HG03558 (cell line): ENCODE data around the gene MOBP.

ENCODE experiments used
- ATAC-seq: cut with Tn5 transposase; IDR thresholded peaks from one replicate; pipeline ENCODE4 v1.9.1; 2021; ENCODE audit warnings: moderate number of reproducible peaks; ENCODE audit not compliant: unreplicated experiment; ENCODE audit errors: extremely low read depth

MOBP gene

GRCh38 chr3:39491014-39491413 is 23.5 kb downstream of the MOBP start:
- ATAC-seq, result no peak

- ATAC-seq, result no peak
Measured at GRCh38 chr3:39491733-39492350, 24.4 kb downstream of the MOBP start.

- ATAC-seq, result no peak
Measured at GRCh38 chr3:39494781-39495180, 27.3 kb downstream of the MOBP start.

- no peak for ATAC-seq
Measured at GRCh38 chr3:39497753-39498152, 30.3 kb downstream of the MOBP start.

GRCh38 chr3:39499651-39500273 is 32.3 kb downstream of the MOBP start:
- no peak for ATAC-seq

- no peak for ATAC-seq
Measured at GRCh38 chr3:39501059-39501458, 33.6 kb downstream of the MOBP start.

GRCh38 chr3:39501968-39502837 is 34.7 kb downstream of the MOBP start:
- no peak for ATAC-seq

GRCh38 chr3:39502838-39503145 is 35.3 kb downstream of the MOBP start:
- no peak for ATAC-seq

GRCh38 chr3:39505866-39506742 is 38.6 kb downstream of the MOBP start:
- ATAC-seq, result no peak

GRCh38 chr3:39506863-39507262 is 39.4 kb downstream of the MOBP start:
- ATAC-seq, result no peak

- ATAC-seq, result no peak
Measured at GRCh38 chr3:39513791-39514369, 46.4 kb downstream of the MOBP start.

GRCh38 chr3:39515681-39516441 is 48.4 kb downstream of the MOBP start:
- ATAC-seq, result no peak

- ATAC-seq, result no peak
Measured at GRCh38 chr3:39519103-39519502, 51.6 kb downstream of the MOBP start.

- no peak for ATAC-seq
Measured at GRCh38 chr3:39519554-39520288, 52.2 kb downstream of the MOBP start.

- ATAC-seq, result no peak
Measured at GRCh38 chr3:39521456-39521855, 54.0 kb downstream of the MOBP start.

- ATAC-seq, result no peak
Measured at GRCh38 chr3:39524107-39524506, 56.6 kb downstream of the MOBP start.

GRCh38 chr3:39528844-39529243 is 61.4 kb downstream of the MOBP start:
- no peak for ATAC-seq

- ATAC-seq, result no peak
Measured at GRCh38 chr3:39529577-39529976, 62.1 kb downstream of the MOBP start.

- ATAC-seq, result no peak
Measured at GRCh38 chr3:39531066-39531465, 63.6 kb downstream of the MOBP start.
